Esophagus muscularis mucosa (tissue), 4 donors: ENCODE data around the gene MEIOB. TPM values are rescaled to one million over a fixed set of nuclear protein-coding genes. Genes with fewer than 3 reads are reported as not detected.

ENCODE experiments used
- DNase-seq: peaks from one replicate; pipeline ENCODE4 v3.0.0-alpha.2; 2017; ENCODE audit errors: extremely low spot score
- H3K27ac ChIP-seq, 4 donors: fragments of 200-600 bp; sonication (generic); replicated peaks in 1 of 4; 1 replicate in 3 of 4; 2 replicates in 1 of 4; pipeline ENCODE4 v1.5.1; 2016 to 2019; ENCODE audit warnings: mild to moderate bottlenecking in 1 of 4
- H3K27me3 ChIP-seq, 4 donors: fragments of 200-600 bp; sonication (generic); one replicate each; pipeline versions ENCODE4 v1.5.1 to v1.6.0; 2016 to 2019
- H3K36me3 ChIP-seq, 4 donors: fragments of 200-600 bp; sonication (generic); one replicate each; pipeline ENCODE4 v1.5.1; 2016 to 2019
- H3K4me1 ChIP-seq, 4 donors: fragments of 200-600 bp; sonication (generic); one replicate each; pipeline ENCODE4 v1.5.1; 2016 to 2019
- H3K4me3 ChIP-seq, 4 donors: fragments of 200-600 bp; sonication (generic); 1 replicate in 2 of 4; 2 replicates in 2 of 4; pipeline ENCODE4 v1.5.1; 2016 to 2019; ENCODE audit warnings: mild to moderate bottlenecking in 4 of 4, moderate library complexity in 1 of 4
- H3K9me3 ChIP-seq, 4 donors: fragments of 200-600 bp; sonication (generic); 1 replicate in 3 of 4; 2 replicates in 1 of 4; pipeline ENCODE4 v1.5.1; 2016 to 2019
- EP300 ChIP-seq: sonication (generic); formaldehyde crosslinking; IDR thresholded peaks from one replicate; pipeline ENCODE4 v1.6.1; 2017; ENCODE audit warnings: antibody characterized with exemption
- POLR2A ChIP-seq: fragments of 450-650 bp; IDR thresholded peaks from one replicate; pipeline ENCODE4 v1.6.1; 2017; ENCODE audit warnings: antibody characterized with exemption, moderate library complexity, mild to moderate bottlenecking, low read depth
- POLR2AphosphoS5 ChIP-seq, 2 donors: sonication (generic); formaldehyde crosslinking; IDR thresholded peaks; one replicate each; pipeline ENCODE4 v1.6.1; 2017; ENCODE audit warnings: antibody characterized with exemption in 2 of 2
- WGBS: methylation state at CpG from one replicate; pipeline ENCODE4 v1.1.5; 2018; 5-methylcytosine and 5-hydroxymethylcytosine counted together
- intact Hi-C: fragments of 100-400 bp; cut with DNase I; formaldehyde crosslinking; loops from one replicate; pipeline ENCODE4 v1.15.1; 2023
- total RNA-seq, 4 donors: library from RNA; depleted of rRNA; stranded (reverse); fragments of >200 nt; gene quantifications; one replicate each; pipeline versions ENCODE4 v1.1.0 to v1.2.1, GENCODE V29; 2016
- TF ChIP-seq, protein P1 (sequence below), 3 experiments: fragments of 200-600 bp in 2 of 3; fragments of 450-650 bp in 1 of 3; sonication (generic) in 2 of 3; IDR thresholded peaks; one replicate each; pipeline ENCODE4 v1.5.1; 2017 to 2019; ENCODE audit warnings: antibody characterized with exemption in 3 of 3, mild to moderate bottlenecking in 2 of 3, moderate library complexity in 1 of 3

Gene MEIOB
- total RNA-seq, 4 donors from 2014 or later = not detected

DNA sequence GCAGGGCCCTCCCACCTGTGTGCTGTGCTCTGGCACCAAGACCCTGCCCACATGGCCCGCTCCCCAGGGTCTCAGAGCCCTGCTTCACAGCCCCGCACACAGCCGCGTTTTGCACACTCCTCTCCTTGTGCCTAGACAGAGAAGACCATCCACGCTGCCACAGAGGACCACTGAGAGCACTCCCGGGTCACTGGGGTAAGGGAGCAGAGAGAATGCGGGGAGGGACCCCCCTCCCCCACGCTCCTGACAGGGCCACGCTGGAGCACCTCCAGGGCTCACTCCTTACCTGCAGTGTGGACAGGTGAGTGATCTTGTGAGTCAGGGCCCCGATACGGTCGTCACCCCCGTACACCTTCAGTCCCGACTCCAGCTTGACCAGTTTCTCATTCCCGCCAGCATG lies 52.4 kb downstream of the MEIOB start:
- DNase-seq = no peak

DNA sequence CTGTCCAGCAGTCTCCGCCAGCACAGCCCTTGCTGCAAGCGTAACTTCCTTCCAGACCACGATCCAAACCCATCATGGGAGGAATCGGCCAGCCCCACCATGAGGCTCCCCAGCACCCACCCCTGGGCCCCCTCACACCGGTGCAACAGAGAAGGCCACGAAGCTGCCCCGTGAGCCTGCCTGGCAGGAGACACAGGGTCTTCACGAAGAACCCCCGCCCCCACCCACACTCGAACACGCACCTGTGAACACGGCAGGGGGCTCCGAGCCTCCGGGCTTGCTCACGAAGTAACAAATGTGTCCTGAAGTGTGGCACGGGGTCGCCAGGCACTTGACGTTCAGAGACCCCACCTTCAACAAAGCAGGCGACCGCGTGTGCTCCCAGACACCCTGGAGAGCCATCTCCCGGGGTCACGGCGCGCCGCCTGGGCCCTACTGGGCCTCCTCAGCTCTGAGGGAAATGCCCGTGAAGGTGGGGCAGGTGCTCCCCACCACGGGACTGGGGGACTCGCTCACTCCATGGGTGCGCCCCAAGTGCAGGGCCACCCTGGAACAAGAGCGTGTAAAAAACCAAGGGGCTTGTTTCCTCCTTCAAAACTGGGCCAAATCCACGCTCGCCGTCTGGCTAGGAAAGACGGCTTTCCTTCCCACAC lies 53.0 kb downstream of the MEIOB start:
- no peak overlapping the region for H3K4me3 ChIP-seq
- intact Hi-C loops = no loop called here
- no peaks in the 10 kb centered on the region for H3K9me3 ChIP-seq
- WGBS = 92% methylated on average over 31 of the region's 35 CpGs
- H3K27me3 ChIP-seq = no peaks in the 10 kb centered on the region
- H3K36me3 ChIP-seq = peaks cover 56 to 95% (median 85%) of the 10 kb centered on the region in 4 donors
- H3K27ac ChIP-seq = no peak overlapping the region
- DNase-seq = no peak
- H3K4me1 ChIP-seq = peaks cover 5 to 15% (median 11%) of the 10 kb centered on the region in 4 donors
- TF ChIP-seq EP300 (no peak), POLR2A (no peak), POLR2AphosphoS5 (IDR thresholded peaks at IDR 0.05) (no peak)
- TF ChIP-seq, protein P1, sequence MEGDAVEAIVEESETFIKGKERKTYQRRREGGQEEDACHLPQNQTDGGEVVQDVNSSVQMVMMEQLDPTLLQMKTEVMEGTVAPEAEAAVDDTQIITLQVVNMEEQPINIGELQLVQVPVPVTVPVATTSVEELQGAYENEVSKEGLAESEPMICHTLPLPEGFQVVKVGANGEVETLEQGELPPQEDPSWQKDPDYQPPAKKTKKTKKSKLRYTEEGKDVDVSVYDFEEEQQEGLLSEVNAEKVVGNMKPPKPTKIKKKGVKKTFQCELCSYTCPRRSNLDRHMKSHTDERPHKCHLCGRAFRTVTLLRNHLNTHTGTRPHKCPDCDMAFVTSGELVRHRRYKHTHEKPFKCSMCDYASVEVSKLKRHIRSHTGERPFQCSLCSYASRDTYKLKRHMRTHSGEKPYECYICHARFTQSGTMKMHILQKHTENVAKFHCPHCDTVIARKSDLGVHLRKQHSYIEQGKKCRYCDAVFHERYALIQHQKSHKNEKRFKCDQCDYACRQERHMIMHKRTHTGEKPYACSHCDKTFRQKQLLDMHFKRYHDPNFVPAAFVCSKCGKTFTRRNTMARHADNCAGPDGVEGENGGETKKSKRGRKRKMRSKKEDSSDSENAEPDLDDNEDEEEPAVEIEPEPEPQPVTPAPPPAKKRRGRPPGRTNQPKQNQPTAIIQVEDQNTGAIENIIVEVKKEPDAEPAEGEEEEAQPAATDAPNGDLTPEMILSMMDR (IDR thresholded peaks at IDR 0.05) = no peak

More for the DNA sequence above, 52.4 kb downstream of the MEIOB start:
- H3K4me1 ChIP-seq = peaks cover 11 to 21% (median 16%) of the 10 kb centered on the region in 4 donors
- no peak overlapping the region for H3K27ac ChIP-seq
- H3K27me3 ChIP-seq = no peaks in the 10 kb centered on the region
- H3K36me3 ChIP-seq = peaks cover 56 to 89% (median 81%) of the 10 kb centered on the region in 4 donors
- no peak overlapping the region for H3K4me3 ChIP-seq
- no peaks in the 10 kb centered on the region for H3K9me3 ChIP-seq
- 93% methylated on average over 9 of the region's 15 CpGs for WGBS
- intact Hi-C loops = loop anchor here (5.0 kb wide), 1 partner anchor 32 kb away; no protein-coding TSS in a partner anchor
- TF ChIP-seq POLR2A (no peak), EP300 (no peak), POLR2AphosphoS5 (IDR thresholded peaks at IDR 0.05) (no peak)
- TF ChIP-seq, protein P1 (IDR thresholded peaks at IDR 0.05) = no peak

DNA sequence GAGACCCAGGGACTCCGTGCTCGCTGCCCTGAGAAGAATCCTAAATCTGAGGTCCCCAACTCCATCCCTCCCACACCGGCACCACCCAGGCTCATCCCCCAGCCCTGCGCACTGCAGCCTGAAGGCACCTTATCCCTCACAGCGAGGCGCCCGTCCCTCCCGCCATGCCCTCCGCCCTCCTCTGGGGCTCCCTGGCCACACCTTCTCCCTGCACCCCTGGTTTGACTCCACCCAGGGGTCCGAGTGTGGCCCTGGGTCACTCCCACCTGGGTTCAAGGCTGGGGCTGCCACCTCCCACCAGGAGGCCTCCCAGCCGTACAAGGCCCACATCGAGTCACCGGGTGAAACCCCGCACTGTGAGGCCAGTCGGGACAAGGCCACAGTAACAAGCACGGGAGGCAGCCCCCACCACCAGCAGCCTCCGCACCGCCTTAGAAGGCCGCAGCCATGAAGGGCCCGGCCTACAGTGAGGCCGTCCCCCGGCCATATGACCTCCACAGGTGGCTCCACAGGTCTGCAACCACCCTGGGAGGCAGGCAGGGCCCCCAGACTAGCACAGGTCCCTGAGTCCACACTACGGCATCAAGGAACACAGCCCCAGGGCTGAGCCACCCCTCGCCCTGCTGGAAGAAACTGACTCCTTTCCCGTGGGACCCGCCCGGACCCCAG lies 53.6 kb downstream of the MEIOB start:
- Histone ChIP-seq H3K27me3 (no peaks in the 10 kb centered on the region), H3K27ac (no peak overlapping the region), H3K9me3 (no peaks in the 10 kb centered on the region), H3K4me1 (peaks cover 0 to 10% (median 5%) of the 10 kb centered on the region in 4 donors), H3K4me3 (no peak overlapping the region), H3K36me3 (peaks cover 56 to 100% (median 91%) of the 10 kb centered on the region in 4 donors)
- no peak for DNase-seq
- 90% methylated on average over 15 of the region's 27 CpGs for WGBS
- intact Hi-C loops = no loop called here
- no peak for TF ChIP-seq EP300

DNA sequence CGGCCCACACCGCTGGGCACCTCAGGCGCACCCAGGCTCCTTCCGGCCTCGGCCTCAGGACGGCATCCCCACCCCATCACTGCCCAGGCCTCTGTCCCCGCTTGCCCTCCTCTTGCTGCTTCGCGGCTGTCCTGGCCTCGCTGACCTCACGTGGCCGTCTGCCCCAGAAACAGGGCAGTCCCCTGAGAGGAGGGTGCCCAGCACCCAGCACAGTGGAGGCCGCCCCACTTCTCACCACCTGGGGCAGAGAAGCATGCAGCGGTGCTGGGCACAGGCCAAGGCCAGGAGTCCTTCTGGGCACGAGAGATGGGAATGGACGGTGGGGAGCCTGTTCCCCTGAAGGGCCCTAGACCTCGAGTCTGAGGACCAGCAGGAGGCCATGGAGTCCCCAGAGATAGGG lies 54.2 kb downstream of the MEIOB start:
- intact Hi-C loops = no loop called here
- TF ChIP-seq POLR2A = no peak
- TF ChIP-seq EP300 = no peak
- TF ChIP-seq, protein P1 (IDR thresholded peaks at IDR 0.05) = no peak
- TF ChIP-seq POLR2AphosphoS5 (IDR thresholded peaks at IDR 0.05) = no peak
- Histone ChIP-seq H3K27me3 (no peaks in the 10 kb centered on the region), H3K27ac (no peak overlapping the region), H3K9me3 (no peaks in the 10 kb centered on the region), H3K4me1 (peaks cover 0 to 11% (median 7%) of the 10 kb centered on the region in 4 donors), H3K36me3 (peaks cover 51 to 95% (median 90%) of the 10 kb centered on the region in 4 donors), H3K4me3 (no peak overlapping the region)
- 95% methylated on average over 8 of the region's 17 CpGs for WGBS
- no peak for DNase-seq

DNA sequence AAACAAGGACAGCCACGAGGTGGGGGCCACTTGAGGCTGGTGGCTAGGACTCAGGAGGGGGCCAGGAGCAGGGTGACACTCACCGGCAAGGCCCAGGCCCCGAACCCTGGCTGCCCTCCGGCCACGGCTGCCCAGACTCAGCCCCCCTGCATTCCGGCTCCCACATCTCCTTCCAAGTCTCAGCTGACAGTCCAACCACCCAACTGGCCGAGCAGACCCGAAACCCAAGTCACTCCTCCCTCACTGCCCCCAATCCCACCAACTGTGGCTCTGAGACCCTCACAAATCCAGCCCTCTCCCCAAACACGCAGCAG lies 54.7 kb downstream of the MEIOB start:
- no peak for DNase-seq
- intact Hi-C loops = no loop called here
- no peaks in the 10 kb centered on the region for H3K27me3 ChIP-seq
- WGBS = 90% methylated on average over 9 of the region's 9 CpGs
- H3K4me3 ChIP-seq = no peak overlapping the region
- peaks cover 0 to 11% (median 10%) of the 10 kb centered on the region in 4 donors for H3K4me1 ChIP-seq
- H3K27ac ChIP-seq = no peak overlapping the region
- H3K36me3 ChIP-seq = peaks cover 48 to 90% (median 85%) of the 10 kb centered on the region in 4 donors
- H3K9me3 ChIP-seq = no peaks in the 10 kb centered on the region
- TF ChIP-seq, protein P1 (IDR thresholded peaks at IDR 0.05) = no peak
- no peak for TF ChIP-seq POLR2A
- TF ChIP-seq POLR2AphosphoS5 (IDR thresholded peaks at IDR 0.05) = no peak
- no peak for TF ChIP-seq EP300
